22Rv1 (cell line): Measurements from ENCODE around the gene PLEKHA8.
A peak's percentile ranks its signal among the peaks of the same experiment; 100 is the strongest.

ENCODE experiments used
- H3K27ac ChIP-seq: fragments of 450-650 bp; 2 replicates; pipeline ENCODE4 v1.5.1; 2017
- ZFX ChIP-seq: fragments of 450-650 bp; IDR thresholded peaks from 2 replicates; pipeline ENCODE4 v1.6.1; 2017; ENCODE audit warnings: antibody characterized with exemption, borderline replicate concordance
- TF ChIP-seq, protein P1 (sequence below): fragments of 450-650 bp; IDR thresholded peaks from 2 replicates; pipeline ENCODE4 v1.5.1; 2017; ENCODE audit warnings: mild to moderate bottlenecking

PLEKHA8 gene

DNA sequence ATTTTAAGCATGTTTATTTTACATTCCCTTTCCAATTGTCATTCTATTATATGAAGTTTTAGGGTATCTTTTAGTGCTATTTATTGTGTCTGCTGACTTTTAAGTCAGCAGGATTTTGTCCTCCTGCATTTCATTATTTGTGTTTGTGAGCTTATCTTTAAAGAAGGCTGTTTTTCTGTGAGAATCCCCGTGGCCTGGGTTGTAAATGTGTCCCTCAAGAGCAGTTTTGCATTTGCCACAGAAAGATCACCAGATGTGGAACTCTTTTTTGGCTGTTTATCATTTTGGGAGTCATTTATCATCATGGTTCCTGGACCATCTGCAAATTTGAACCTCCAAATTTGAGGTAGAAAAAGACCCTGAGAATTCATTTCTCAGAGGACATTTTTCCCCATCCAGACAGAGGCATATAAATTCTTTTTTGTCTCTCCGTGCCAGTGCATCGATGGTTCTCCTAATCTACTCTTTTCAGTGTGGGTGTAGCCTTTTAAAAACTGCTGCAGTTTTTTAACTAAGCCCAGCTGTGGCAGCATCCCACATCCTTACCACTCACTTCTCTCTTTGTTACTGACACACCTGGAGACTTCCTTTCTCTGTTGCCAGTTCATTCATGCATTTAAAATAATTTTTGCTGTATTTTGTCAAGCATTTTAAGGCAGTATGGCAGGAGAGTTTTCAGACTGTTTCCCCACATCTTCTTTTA is 86.5 kb downstream of the PLEKHA8 start:
- no peak overlapping the region for H3K27ac ChIP-seq
- no peak for TF ChIP-seq ZFX

DNA sequence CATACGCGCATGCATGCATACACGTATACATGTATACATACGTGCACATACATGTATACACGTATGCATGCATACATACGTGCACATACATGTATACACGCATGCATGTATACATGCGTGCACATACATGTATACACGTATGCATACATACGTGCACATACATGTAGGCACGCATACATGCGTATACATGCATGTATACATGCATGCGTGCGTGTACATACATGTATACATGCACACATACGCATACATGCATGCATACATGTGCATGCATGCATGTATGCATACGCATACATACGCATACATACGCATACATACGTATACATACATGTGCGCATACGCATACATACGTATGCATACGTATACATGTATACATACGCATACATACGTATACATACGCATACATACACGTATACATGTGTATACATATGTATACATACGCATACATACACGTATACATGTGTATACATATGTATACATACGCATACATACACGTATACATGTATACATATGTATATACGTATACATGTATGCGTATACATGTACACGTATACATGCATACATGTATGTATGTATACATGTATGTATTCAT is 87.6 kb downstream of the PLEKHA8 start:
- H3K27ac ChIP-seq = no peak overlapping the region
- no peak for TF ChIP-seq ZFX

- TF ChIP-seq ZFX = no peak
- TF ChIP-seq, protein P1, sequence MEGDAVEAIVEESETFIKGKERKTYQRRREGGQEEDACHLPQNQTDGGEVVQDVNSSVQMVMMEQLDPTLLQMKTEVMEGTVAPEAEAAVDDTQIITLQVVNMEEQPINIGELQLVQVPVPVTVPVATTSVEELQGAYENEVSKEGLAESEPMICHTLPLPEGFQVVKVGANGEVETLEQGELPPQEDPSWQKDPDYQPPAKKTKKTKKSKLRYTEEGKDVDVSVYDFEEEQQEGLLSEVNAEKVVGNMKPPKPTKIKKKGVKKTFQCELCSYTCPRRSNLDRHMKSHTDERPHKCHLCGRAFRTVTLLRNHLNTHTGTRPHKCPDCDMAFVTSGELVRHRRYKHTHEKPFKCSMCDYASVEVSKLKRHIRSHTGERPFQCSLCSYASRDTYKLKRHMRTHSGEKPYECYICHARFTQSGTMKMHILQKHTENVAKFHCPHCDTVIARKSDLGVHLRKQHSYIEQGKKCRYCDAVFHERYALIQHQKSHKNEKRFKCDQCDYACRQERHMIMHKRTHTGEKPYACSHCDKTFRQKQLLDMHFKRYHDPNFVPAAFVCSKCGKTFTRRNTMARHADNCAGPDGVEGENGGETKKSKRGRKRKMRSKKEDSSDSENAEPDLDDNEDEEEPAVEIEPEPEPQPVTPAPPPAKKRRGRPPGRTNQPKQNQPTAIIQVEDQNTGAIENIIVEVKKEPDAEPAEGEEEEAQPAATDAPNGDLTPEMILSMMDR = no peak
- no peak overlapping the region for H3K27ac ChIP-seq
These were observed 88.6 kb downstream of the PLEKHA8 start for GRCh38 chr7:30116771-30117170.

GRCh38 chr7:30117896-30118295 is 89.7 kb downstream of the PLEKHA8 start:
- no peak overlapping the region for H3K27ac ChIP-seq
- TF ChIP-seq ZFX = no peak
- TF ChIP-seq, protein P1 = no peak

GRCh38 chr7:30119890-30120577 is 91.8 kb downstream of the PLEKHA8 start:
- H3K27ac ChIP-seq = no peak overlapping the region
- TF ChIP-seq, protein P1 = no peak
- no peak for TF ChIP-seq ZFX

- H3K27ac ChIP-seq = peak overlapping the region; percentile 69
- TF ChIP-seq ZFX = no peak
- TF ChIP-seq, protein P1 = no peak
These were observed 105.8 kb downstream of the PLEKHA8 start for GRCh38 chr7:30133736-30134610.

DNA sequence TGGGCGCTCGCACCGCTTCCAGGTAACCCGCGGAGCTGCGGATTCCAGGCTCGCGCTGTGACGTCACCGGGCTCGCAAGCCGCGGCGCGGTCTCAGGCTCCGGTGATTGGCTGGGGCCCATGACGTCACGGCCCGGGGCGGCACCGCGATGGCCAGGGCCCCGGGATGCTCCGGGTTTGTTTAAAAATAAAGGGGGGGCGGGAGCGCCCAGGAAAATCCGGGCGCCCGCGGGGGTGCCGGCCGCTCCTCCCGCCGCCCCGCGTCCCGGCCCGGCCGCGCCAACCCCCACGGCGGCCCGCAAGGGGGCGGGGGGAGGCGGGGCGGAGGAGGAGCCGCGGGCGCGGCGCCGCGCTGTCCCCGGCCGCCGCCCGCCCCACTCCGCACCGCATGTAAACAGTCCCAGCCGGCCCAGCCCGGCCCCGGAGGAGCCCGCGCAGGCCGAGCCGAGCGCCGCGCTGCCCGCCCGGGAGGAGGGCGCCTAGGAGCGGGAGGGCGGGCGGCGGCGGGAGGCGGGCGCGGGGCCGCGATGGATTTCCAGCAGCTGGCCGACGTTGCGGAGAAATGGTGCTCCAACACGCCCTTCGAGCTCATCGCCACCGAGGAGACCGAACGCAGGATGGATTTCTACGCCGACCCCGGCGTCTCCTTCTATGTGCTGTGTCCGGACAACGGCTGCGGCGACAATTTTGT is 106.5 kb downstream of the PLEKHA8 start, which contains the start of gene MTURN:
Gene MTURN (plus strand): TSS at position 376 of the 690 bp plus-strand sequence. CDS start 151 bp downstream, at position 527.
- no peak for TF ChIP-seq ZFX
- TF ChIP-seq, protein P1 = peak; percentile 12; the same call in 1 of the 2 replicates
- peak within 1 kb of the TSS; percentile 69 for H3K27ac ChIP-seq
